BJ (cell line): Measurements from ENCODE around the gene RTN3. TPM values are rescaled to one million over a fixed set of nuclear protein-coding genes. Genes with fewer than 3 reads are reported as not detected.
A peak's percentile ranks its signal among the peaks of the same experiment; 100 is the strongest.

Source experiments
- CTCF ChIA-PET: fragments of 350-600 bp; formaldehyde crosslinking; extraction: SDS; loops from one replicate; lab custom pipeline; 2021; ENCODE audit warnings: antibody characterized with exemption, inconsistent platforms; lab: Yijun Ruan, JAX
- POLR2A ChIA-PET: fragments of 300-600 bp; sonication (Branson Sonifier 250); formaldehyde crosslinking; extraction: SDS; loops from one replicate; lab custom pipeline; 2021; ENCODE audit warnings: antibody characterized with exemption; lab: Charles Lee
- DNase-seq: peaks from one replicate; pipeline ENCODE4 v3.0.0-alpha.2; 2011; ENCODE audit warnings: low read depth
- H3K27me3 ChIP-seq: 2 replicates; pipeline ENCODE4 v1.6.0; 2011; ENCODE audit warnings: low read length; ENCODE audit not compliant: control insufficient read depth, insufficient read depth
- H3K36me3 ChIP-seq: 2 replicates; pipeline ENCODE4 v1.5.1; 2011; ENCODE audit warnings: low read length; ENCODE audit not compliant: control insufficient read depth, insufficient read depth
- H3K4me3 ChIP-seq: 2 replicates; pipeline ENCODE4 v1.5.1; 2011; ENCODE audit warnings: low read depth, mild to moderate bottlenecking, control low read depth, low read length
- polyA plus RNA-seq: library from polyadenylated mRNA; depleted of rRNA; stranded (reverse); fragments of >200 nt; gene quantifications from 2 replicates; pipeline ENCODE4 v1.2.3, GENCODE V29; 2011
- TF ChIP-seq, protein P1 (sequence below): IDR thresholded peaks from 2 replicates; pipeline ENCODE4 v1.5.1; 2011; ENCODE audit warnings: low read depth, mild to moderate bottlenecking, control low read depth, inconsistent platforms, low read length, moderate library complexity; ENCODE audit not compliant: insufficient read depth

Gene RTN3
- polyA plus RNA-seq, 1 experiment, result 91.4 TPM

DNA sequence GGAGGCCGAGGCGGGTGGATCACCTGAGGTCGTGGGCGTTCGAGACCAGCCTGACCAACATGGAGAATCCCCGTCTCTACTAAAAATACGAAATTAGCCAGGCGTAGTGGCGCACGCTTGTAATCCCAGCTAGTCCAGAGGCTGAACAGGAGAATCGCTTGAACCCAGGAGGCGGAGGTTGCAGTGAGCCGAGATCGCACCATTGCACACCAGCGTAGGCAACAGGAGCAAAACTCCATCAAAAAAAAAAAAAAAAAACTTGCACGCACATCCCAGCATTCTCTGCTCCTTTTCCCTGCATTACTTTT lies 9.2 kb upstream of the RTN3 start:
- TF ChIP-seq, protein P1, sequence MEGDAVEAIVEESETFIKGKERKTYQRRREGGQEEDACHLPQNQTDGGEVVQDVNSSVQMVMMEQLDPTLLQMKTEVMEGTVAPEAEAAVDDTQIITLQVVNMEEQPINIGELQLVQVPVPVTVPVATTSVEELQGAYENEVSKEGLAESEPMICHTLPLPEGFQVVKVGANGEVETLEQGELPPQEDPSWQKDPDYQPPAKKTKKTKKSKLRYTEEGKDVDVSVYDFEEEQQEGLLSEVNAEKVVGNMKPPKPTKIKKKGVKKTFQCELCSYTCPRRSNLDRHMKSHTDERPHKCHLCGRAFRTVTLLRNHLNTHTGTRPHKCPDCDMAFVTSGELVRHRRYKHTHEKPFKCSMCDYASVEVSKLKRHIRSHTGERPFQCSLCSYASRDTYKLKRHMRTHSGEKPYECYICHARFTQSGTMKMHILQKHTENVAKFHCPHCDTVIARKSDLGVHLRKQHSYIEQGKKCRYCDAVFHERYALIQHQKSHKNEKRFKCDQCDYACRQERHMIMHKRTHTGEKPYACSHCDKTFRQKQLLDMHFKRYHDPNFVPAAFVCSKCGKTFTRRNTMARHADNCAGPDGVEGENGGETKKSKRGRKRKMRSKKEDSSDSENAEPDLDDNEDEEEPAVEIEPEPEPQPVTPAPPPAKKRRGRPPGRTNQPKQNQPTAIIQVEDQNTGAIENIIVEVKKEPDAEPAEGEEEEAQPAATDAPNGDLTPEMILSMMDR, result no peak
- CTCF ChIA-PET, result interaction anchor here (0.9 to 1.4 kb wide), 2 partner anchors 9 to 11 kb away, joined by 4 to 5 read pairs; partner anchors contain the start of gene RTN3
- no peak for DNase-seq
- H3K4me3 ChIP-seq, result no peak overlapping the region
- POLR2A ChIA-PET, result no interaction called here
- H3K27me3 ChIP-seq, result no peaks in the 10 kb centered on the region
- no peaks in the 10 kb centered on the region for H3K36me3 ChIP-seq

DNA sequence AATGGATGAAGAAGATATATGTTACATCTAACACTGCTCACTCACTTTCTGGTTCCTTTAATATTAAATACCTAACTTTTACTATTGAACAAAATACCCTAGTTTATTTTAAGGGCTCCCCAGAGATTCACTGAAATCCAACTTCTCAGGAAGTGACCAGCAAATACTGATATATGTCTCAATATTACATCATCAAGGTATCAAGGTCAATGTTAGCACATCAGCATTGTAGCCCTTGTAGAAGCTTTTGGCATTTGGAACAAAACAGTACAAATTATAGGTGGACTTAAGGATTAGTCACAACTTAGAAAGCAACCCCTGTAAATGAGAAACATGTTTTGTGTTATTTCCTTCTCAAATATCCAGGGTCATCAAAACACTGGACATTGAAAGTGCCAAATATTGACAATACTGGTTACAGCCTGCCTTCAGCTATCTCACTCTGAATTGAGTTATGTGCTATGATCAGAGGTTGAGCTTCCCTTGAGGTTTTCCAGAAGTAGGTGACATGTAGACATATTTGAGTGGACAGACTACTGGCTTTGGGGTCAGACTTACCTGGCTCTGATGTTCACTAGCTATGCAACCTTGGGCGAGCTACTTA lies 8.3 kb upstream of the RTN3 start:
- Histone ChIP-seq H3K36me3 (no peaks in the 10 kb centered on the region), H3K27me3 (no peaks in the 10 kb centered on the region), H3K4me3 (no peak overlapping the region)
- ChIA-PET CTCF (interaction anchor here (1.0 to 1.9 kb wide), 3 partner anchors 10 to 80 kb away, joined by 3 to 10 read pairs (median 4); no protein-coding TSS in a partner anchor), POLR2A (no interaction called here)
- DNase-seq, result no peak
- TF ChIP-seq, protein P1, result no peak

DNA sequence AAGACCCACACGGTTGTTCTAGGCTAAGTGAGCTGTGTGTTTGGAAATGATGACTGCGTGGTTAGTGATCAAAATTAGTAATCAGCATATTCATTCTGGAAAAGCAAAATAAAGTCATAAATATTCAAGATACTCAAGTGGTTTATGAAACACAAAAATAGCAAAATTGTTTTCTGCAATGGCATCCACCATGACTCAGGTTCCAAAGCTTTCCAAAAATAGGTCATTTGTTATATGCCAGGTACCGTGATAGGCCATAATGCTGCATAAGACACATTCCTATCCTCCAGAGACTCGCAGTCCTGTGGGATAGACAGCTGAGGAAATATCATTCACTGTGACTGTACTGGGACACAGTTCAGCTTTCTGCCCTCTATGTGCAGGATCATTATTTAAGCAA lies 7.7 kb upstream of the RTN3 start:
- ChIA-PET CTCF (interaction anchor here (1.0 to 1.9 kb wide), 3 partner anchors 9 to 80 kb away, joined by 3 to 10 read pairs (median 4); no protein-coding TSS in a partner anchor), POLR2A (no interaction called here)
- TF ChIP-seq, protein P1, result no peak
- Histone ChIP-seq H3K4me3 (no peak overlapping the region), H3K36me3 (no peaks in the 10 kb centered on the region), H3K27me3 (no peaks in the 10 kb centered on the region)
- no peak for DNase-seq

DNA sequence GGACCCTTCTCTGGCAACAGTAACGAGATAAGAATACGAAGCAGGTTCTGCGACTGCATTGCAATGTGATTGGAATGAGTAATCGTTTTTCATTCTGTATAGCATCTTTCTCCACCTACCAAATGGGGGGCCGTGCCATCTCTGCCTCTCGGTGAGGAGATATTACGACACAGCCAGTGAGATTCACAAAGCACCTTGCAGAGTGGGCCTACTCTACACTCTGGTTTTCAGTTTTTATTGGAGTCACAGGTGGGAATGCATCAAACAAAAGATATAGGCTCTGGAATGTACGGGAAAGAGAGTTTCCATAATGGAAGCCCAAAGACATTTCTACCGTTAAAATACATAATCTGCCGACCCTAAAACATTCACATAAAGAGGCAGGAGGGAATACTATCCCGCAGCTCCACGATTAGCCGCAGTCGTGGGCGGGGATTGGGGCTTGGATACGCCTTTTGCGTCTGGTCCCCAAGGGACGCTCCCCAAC lies 423 bp upstream of the RTN3 start:
- CTCF ChIA-PET, result interaction anchor here (1.2 kb wide), 1 partner anchor 9 kb away, joined by 4 read pairs; no protein-coding TSS in a partner anchor
- DNase-seq, result no peak
- Histone ChIP-seq H3K4me3 (peak overlapping the region; percentile 79), H3K27me3 (no peaks in the 10 kb centered on the region), H3K36me3 (no peaks in the 10 kb centered on the region)
- POLR2A ChIA-PET, result interaction anchor here (0.5 to 1.7 kb wide), 2 partner anchors 10 to 98 kb away, joined by 3 to 6 read pairs; partner anchors contain the start of gene ATL3
- TF ChIP-seq, protein P1, result no peak
